GM19452 (cell line): ENCODE measurements around the gene ARHGEF33.

Source experiments
- ATAC-seq: cut with Tn5 transposase; IDR thresholded peaks from one replicate; pipeline ENCODE4 v1.9.1; 2021; ENCODE audit not compliant: unreplicated experiment

Gene ARHGEF33

DNA sequence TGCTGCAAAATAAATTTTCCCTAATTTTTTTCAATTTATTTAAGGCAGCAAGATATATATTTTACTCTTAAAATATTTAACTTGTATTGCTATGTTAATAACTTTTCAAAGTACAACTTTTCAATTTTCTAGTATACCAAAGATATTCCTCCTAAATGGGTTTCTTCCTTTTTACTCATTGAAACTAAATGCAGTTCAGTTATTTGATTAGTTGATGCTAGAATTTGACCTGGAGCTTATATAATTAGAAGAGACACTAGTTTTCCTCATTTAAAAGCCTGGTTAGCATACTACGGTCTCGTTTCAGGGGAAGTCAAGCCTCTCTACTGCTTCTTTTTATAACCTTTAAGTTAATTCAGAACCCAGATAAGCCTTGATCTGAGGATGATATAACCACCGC, at the start of gene ARHGEF33:
TSS of gene ARHGEF33 (plus strand) at position 301 of the 400 bp plus-strand sequence. CDS start 29,573 bp downstream, outside the sequence.
- ATAC-seq: no peak

GRCh38 chr2:38850045-38850444, 39.6 kb upstream of the ARHGEF33 start:
- ATAC-seq: peak; percentile 67

DNA sequence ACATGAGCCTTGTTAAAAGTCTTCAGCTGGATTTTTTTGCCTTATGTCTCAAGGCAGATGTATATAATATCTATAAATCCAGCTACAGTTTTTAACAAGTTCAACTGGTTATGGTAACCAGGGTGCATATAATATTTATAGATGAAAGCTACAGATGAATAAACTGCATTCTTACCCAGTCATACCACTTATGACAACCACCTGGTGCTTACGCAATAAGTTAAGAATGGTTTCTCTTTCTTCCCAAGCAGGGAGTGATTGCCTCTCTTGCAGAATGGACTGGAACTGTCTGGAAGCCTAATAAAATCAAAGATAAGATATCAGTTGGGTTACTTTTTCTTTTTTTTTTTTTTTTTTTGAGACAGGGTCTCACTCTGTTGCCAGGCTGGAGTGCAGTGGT, 33.5 kb upstream of the ARHGEF33 start:
- no peak for ATAC-seq

DNA sequence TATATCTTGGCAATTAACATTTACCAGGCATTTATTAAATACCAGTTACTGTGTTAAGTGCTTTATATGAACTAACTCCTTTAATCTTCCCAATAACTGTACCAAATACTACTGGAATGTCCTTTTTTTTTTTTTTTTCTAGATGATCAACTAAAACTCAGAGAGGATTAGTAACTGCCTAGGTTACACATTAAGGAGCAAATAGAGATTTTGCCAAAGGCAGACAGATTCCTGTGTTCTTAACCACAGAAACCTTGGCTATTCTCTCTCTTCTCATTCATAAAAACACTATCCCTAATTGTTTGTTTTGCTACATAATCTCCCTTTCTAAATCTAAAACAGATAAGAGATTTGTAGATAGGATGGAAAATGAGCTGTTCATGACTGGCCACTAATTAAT, 27.2 kb upstream of the ARHGEF33 start:
- ATAC-seq: no peak

- ATAC-seq: no peak
Observed at GRCh38 chr2:38863061-38863695, 26.5 kb upstream of the ARHGEF33 start.

DNA sequence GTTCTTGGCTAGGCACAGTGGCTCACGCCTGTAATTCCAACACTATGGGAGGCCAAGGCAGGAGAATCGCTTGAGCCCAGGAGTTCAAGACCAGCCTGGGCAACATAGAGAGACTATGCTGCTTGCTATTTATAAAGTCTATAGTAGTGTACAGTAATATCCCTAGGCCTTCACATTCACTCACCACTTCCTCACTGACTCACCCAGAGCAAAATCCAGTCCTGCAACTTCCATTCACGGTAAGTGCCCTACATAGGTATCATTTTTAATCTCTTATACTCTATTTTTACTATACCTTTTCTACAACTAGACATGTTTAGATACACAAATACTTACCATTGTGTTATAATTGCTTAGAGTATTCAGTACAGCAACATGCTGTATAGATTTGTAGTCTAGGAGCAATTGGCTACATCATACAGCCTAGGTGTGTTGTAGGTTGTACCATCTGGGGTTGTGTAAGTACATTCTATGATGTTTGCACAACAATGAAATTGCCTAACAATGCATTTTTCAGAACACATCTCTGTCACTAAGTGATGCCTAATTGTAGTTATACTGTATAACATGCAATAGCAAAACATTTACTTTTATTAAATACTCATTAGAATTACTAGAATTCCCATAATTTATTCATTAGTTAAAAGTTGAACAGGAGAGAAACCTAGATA, 22.8 kb upstream of the ARHGEF33 start:
- no peak for ATAC-seq

DNA sequence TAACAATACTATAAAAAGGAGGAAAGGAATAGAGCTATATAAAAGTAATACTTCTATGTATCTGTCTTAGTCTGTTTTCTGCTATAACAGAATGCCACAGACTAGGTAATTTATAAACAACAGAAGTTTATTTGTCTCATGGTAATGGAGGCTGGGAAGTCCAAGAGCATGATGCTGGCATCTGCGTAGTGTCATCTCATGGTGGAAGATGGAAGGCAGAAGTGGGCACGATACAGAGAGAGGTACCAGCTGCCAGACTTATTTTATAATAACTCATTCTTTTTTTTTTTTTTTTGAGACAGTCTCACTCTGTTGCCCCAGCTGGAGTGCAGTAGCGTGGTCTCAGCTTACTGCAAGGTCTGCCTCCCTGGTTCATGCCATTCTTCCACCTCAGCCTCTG, 18.2 kb upstream of the ARHGEF33 start:
- ATAC-seq: no peak

DNA sequence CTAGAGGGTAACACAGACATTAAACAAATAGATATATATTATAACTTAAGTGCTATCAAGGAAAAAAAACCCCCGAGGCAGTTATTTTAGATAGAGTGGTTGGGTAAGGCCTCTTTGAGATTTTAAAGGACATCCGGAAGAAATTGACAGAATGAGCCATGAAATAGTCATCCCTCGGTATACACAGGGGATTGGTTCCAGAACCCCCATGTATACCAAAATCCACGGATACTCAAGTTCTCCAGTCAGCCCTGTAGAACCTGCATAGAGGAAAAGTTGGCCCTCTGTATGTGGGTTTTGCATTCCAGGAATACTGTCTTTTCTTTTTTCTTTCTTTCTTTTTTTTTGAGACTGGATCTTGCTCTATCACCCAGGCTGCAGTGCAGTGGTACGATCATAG, 15.9 kb upstream of the ARHGEF33 start:
- ATAC-seq: no peak

DNA sequence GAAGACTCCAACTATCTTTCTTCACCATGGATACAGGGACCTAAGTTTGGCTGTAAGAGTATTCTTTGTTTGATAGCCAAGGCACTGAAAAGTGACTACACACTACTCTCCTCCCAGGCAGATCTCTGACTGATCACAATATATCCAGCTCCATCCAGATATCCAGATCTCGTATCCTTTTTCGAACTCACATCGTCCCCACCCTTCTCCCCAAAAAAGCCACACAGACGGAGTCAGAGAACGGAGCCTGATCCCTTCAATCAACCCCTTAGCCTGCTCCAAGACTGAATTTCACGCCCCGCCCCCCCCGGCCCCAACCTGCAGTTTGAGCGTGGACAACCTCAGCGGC, 14.5 kb upstream of the ARHGEF33 start:
- no peak for ATAC-seq

DNA sequence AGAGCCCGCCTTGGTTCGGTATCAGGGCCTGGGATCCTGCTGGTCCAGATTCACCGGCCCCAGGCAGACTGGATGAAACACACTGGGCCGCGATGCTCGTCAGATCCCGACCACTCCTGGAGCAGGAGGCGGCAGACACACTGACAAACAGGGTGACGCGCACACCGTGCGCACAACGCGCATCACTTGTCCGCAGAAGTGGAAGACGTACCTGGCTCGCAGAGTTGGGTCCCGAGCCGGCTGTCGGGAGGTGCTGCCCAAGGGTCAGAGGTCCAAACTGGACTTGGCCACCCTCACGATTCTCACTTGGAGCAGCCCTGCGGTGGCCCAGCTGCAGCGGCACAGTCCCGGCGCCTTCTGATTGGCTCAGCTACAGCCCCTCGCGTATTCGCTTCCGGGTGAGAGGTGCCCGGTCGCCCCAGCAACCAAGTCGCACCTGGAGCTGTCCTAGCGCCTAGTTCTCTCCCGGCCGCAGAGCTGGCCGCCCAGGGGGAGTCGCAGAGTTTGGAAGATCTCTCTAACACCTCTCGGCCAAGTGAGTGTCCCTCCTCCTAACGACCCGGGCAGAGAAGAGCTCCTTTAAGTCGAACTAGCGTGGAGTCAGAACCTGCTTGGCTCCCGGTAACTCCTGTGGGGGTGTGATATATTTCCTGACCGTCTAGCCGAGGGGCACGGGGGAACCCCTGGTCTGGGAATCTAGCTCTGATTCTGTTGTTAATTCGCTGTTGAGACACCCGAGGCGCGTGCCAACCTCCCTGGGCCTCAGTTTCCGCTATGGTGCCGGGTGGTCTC, 13.9 kb upstream of the ARHGEF33 start, which contains the start of the genes DHX57 and MORN2:
TSS of gene DHX57 (minus strand) at position 359 of the 792 bp plus-strand sequence. CDS start 7,529 bp downstream, outside the sequence.
TSS of gene MORN2 (plus strand) at position 401 of the 792 bp plus-strand sequence.
- ATAC-seq: peak; percentile 100

- no peak for ATAC-seq
Observed at GRCh38 chr2:38876407-38876806, 13.3 kb upstream of the ARHGEF33 start.

DNA sequence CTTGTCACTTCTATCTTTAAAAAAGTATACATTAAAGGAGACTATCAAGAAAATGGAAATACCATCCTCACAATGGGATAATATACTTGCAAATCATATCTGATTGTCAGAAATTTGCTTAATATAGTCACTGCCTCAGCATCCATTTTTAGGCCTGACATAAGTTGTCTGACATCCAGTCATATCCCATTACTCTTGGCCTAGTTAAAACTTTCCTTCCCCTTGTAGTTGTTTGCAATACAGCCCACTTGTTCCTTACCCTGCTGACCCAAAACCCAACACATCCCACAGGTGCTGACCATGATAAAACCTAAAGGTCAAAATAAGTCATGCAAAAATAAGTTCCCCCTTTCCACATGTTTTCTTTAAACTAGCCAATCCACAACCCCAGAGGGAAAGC, 3.6 kb upstream of the ARHGEF33 start:
- ATAC-seq: no peak

DNA sequence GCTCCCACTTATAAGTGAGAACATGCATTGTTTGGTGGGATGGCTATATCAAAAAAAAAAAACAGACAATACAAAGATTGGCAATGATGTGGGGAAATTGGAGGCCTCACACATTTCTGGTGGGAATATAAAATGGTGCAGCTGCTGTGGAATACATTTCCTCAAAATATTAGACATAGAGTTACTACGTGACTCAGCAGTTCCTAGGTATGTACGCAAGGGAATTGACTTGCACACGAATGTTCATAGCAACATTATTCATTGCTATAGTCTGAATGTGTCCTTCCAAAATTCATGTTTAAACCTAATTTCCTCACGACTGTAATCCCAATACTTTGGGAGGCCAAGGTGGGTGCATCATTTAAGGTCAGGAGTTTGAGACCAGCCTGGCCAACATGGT, 2.3 kb upstream of the ARHGEF33 start:
- ATAC-seq: no peak

DNA sequence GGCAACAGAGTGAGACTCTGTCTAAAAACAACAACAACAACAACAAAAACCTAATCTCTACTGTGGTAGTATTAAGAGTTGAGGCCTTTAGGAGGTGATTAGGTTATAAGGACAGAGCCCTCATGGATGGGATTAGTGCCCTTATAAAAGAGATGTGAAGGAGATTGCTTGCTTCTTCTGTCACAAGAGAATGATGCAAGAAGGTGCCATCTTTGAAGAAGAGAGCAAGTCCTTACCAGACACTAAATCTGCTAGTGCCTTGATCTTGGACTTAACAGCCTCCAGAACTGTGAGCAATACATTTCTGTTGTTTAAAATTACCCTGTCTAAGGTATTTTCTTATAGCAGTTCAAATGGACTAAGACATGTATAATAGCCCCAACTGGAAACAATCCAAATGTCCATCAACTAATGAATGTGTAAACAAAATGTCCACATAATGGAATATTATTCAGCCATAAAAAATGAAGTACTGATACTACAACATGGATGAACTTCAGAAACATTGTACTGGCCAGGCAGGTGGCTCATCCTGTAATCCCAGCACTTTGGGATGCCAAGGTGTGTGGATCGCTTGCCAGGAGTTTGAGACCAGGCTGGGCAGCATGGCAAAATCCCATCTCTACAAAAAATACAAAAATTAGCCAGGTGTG, 1.6 kb upstream of the ARHGEF33 start:
- ATAC-seq: no peak

DNA sequence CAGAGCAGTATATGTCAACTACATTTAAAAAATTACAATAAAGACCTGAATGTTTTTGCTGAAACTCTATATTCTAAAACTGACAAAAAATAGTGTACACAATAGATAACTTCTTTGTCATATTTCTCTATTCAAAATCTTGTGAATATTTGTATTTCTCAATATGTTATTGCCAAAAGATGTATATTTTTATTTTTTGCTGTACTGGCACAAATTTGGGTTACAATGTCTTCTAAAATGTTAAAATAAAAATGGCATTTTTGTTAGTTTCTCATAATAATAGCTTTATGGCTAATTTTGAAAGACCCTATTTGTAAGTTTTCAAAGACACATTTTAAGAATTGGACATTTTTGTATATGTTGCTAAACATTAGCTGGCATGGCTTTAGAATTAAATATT, 630 bp upstream of the ARHGEF33 start:
- ATAC-seq: no peak

DNA sequence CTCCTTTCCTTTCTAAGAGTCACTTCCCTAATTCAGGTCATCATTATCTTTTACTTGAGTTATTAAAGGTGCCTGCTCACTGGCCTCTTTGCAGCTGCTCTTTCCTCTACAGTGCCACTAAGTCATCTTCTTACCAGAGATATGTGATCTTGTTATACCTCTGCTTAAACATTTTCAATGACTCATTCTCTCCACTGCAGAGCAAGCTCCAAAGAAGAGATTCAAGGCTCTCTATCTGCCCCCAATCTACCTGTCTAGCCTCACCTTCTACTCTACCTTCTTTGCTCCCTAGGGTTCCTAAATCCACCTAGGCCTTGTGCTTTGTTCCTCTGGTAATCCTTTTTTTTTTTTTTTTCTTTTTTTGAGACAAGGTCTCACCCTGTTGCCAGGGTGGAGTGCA, 3.1 kb downstream of the ARHGEF33 start:
- no peak for ATAC-seq

DNA sequence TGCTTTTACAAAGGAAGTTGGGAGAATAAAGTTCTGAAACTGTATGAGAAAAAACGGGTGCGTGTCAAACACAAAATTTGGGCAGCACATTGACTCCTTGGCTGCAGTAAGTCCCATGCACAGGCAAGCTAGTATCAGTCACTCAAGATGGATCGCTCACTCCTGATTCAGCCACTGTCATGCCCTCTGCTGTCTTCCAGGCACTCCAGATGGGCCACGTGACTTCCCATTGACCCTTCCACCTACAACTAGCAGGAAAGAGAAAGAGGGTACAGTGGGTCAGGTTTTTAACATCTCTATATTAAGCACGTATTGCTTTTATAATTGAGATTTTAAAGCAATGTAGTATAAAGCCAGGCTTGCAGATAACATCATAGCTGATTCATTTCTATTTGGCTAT, 8.6 kb downstream of the ARHGEF33 start:
- no peak for ATAC-seq

DNA sequence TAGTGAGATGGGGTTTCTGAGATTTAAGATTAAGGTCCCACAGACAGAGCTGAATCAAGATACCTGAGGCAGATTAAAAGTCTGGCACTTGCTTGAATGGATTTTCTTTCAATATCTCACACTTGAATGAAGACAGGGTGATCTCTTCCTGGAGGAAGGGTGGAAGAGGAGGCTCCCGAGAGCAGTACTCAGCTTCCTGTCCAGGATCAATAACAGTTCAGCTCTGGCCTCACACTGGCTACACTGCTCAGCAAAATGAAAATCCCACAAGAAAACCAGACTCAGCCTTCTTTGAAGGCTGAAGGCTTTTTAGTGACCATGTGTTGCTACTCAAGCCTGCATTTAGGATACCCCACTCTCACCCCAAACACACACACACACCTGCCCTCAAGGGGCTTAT, 11.1 kb downstream of the ARHGEF33 start:
- no peak for ATAC-seq

DNA sequence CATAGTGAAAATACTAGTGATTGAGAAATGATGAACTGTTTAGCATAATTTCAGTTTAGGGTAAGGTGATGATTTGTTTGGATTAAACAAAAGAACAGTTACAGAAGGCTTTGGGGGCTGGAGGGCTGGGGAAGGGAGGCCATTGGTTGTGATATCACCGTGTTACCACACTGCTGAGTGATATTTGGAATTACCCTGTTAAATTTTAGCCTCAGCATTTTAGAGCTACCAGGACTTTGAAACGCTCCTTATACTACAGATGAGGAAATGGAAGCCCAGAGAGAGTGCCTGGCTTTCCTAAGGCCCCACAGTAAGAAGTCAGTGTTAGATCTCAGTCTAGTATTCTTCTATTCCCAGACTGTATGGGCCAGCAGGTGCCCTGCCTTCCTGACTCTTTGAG, 15.6 kb downstream of the ARHGEF33 start:
- no peak for ATAC-seq

DNA sequence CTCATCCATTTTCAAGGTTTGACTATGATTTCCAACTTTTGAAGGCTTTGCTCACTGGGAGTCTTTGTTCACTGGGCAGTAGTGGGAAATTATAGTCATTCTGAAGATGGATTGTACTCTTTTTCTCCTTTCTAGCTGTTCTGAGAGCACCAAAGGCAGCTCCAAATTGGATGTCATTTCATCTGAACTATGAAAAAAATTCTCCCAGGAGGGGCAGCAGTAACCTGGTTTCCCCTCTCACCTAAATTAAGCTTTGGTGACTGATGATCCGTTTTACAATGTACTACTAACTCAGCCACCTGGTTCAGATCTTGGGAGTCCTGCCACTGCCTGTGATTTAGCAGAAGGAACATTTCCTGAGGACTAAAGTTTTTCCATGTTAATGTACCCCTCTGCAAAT, 17.6 kb downstream of the ARHGEF33 start:
- no peak for ATAC-seq

- ATAC-seq: peak; percentile 94
Observed at GRCh38 chr2:38907743-38908562, 18.3 kb downstream of the ARHGEF33 start.
